ENCODE measurements around the gene EPN3. TPM values are rescaled to one million over a fixed set of nuclear protein-coding genes. Genes with fewer than 3 reads are reported as not detected.

EPN3 gene
- total and polyA plus RNA-seq, 2 donors (not counting 1 experiment from before 2014, with no cell fraction given) = not detected

GRCh38 chr17:50586421-50587247 lies 54.1 kb downstream of the EPN3 start:
- intact Hi-C loops (cut with micrococcal nuclease) = no loop called here
- H3K9ac ChIP-seq (ENCODE audit: low read length) = no peak overlapping the region
- no peak for ATAC-seq (ENCODE audit: low read depth)
- H3K79me2 ChIP-seq (ENCODE audit: control insufficient read depth, insufficient read depth, low read length) = no peaks in the 10 kb centered on the region
- no peak overlapping the region for H3K4me3 Mint-ChIP-seq
- no peaks in the 10 kb centered on the region for H4K20me1 ChIP-seq (ENCODE audit: control insufficient read depth, insufficient read depth, low read length, poor library complexity, severe bottlenecking)
- H3K36me3 ChIP-seq (replicated peaks in 1 of 2; ENCODE audit: control extremely low read depth in 1 of 2, control insufficient read depth in 1 of 2, extremely low read depth in 1 of 2, insufficient read depth in 2 of 2, low read length in 1 of 2) = no peaks in the 10 kb centered on the region
- ChIA-PET CTCF (no interaction called here), POLR2A (no interaction called here)
- H3K9me3 ChIP-seq (ENCODE audit: control extremely low read depth in 1 of 3, control insufficient read depth in 2 of 3, insufficient read depth in 1 of 3, low read length in 2 of 3) = peaks cover 0 to 3% (median 0%) of the 10 kb centered on the region in 3 donors
- no peak overlapping the region for H3K27ac Mint-ChIP-seq
- no peaks in the 10 kb centered on the region for H3K9me3 Mint-ChIP-seq (ENCODE audit: insufficient read depth)
- H3K27me3 Mint-ChIP-seq = peaks cover 24% of the 10 kb centered on the region
- no peak overlapping the region for H3K4me3 ChIP-seq (ENCODE audit: control extremely low read depth in 1 of 5, extremely low read depth in 1 of 5, insufficient read depth in 1 of 5, low read depth in 2 of 5, low read length in 4 of 5)
- H3K27ac ChIP-seq (ENCODE audit: low read length in 2 of 2) = no peak overlapping the region
- no peaks in the 10 kb centered on the region for H3K4me1 Mint-ChIP-seq
- TF ChIP-seq EZH2 (IDR thresholded peaks at IDR 0.05; ENCODE audit: borderline replicate concordance, insufficient read depth, low read depth, low read length, poor library complexity, severe bottlenecking) = no peak
- TF ChIP-seq CTCF (IDR thresholded peaks at IDR 0.05) = no peak
- no peak overlapping the region for H3K4me2 ChIP-seq (replicated peaks; ENCODE audit: low read depth, low read length, poor library complexity, severe bottlenecking)
- H2AFZ ChIP-seq (ENCODE audit: insufficient read depth, low read depth, low read length, poor library complexity, severe bottlenecking) = no peak overlapping the region
- H3K27me3 ChIP-seq (replicated peaks in 1 of 4; ENCODE audit: control extremely low read depth in 1 of 4, control insufficient read depth in 3 of 4, insufficient read depth in 4 of 4, low read length in 3 of 4) = peaks cover 0 to 3% (median 0%) of the 10 kb centered on the region in 4 experiments
- no peak for DNase-seq
- 92% methylated on average over 9 of the region's 9 CpGs for WGBS (ENCODE audit: insufficient coverage)
- no peaks in the 10 kb centered on the region for H3K4me1 ChIP-seq (ENCODE audit: control insufficient read depth in 2 of 2, insufficient read depth in 2 of 2, low read length in 2 of 2)

GRCh38 chr17:50587571-50587970 lies 55.0 kb downstream of the EPN3 start:
- no peak overlapping the region for H2AFZ ChIP-seq (ENCODE audit: insufficient read depth, low read depth, low read length, poor library complexity, severe bottlenecking)
- no peak overlapping the region for H3K27ac ChIP-seq (ENCODE audit: low read length in 2 of 2)
- H3K9me3 ChIP-seq (ENCODE audit: control extremely low read depth in 1 of 3, control insufficient read depth in 2 of 3, insufficient read depth in 1 of 3, low read length in 2 of 3) = peaks cover 0 to 3% (median 0%) of the 10 kb centered on the region in 3 donors
- intact Hi-C loops (cut with micrococcal nuclease) = no loop called here
- H3K27ac Mint-ChIP-seq = no peak overlapping the region
- no peak for TF ChIP-seq EZH2 (IDR thresholded peaks at IDR 0.05; ENCODE audit: borderline replicate concordance, insufficient read depth, low read depth, low read length, poor library complexity, severe bottlenecking)
- no peaks in the 10 kb centered on the region for H4K20me1 ChIP-seq (ENCODE audit: control insufficient read depth, insufficient read depth, low read length, poor library complexity, severe bottlenecking)
- H3K79me2 ChIP-seq (ENCODE audit: control insufficient read depth, insufficient read depth, low read length) = no peaks in the 10 kb centered on the region
- no peaks in the 10 kb centered on the region for H3K9me3 Mint-ChIP-seq (ENCODE audit: insufficient read depth)
- H3K4me3 Mint-ChIP-seq = no peak overlapping the region
- POLR2A ChIA-PET = no interaction called here
- 95% methylated on average over 5 of the region's 9 CpGs for WGBS (ENCODE audit: insufficient coverage)
- H3K36me3 ChIP-seq (replicated peaks in 1 of 2; ENCODE audit: control extremely low read depth in 1 of 2, control insufficient read depth in 1 of 2, extremely low read depth in 1 of 2, insufficient read depth in 2 of 2, low read length in 1 of 2) = no peaks in the 10 kb centered on the region
- no peak for ATAC-seq (ENCODE audit: low read depth)
- H3K27me3 ChIP-seq (replicated peaks in 1 of 4; ENCODE audit: control extremely low read depth in 1 of 4, control insufficient read depth in 3 of 4, insufficient read depth in 4 of 4, low read length in 3 of 4) = peaks cover 0 to 3% (median 0%) of the 10 kb centered on the region in 4 experiments
- no peak for DNase-seq
- CTCF ChIA-PET = interaction anchor here (0.7 kb wide), 1 partner anchor 1975 kb away, joined by 3 read pairs; no protein-coding TSS in a partner anchor
- no peaks in the 10 kb centered on the region for H3K4me1 Mint-ChIP-seq
- H3K4me2 ChIP-seq (replicated peaks; ENCODE audit: low read depth, low read length, poor library complexity, severe bottlenecking) = no peak overlapping the region
- no peak overlapping the region for H3K9ac ChIP-seq (ENCODE audit: low read length)
- no peaks in the 10 kb centered on the region for H3K4me1 ChIP-seq (ENCODE audit: control insufficient read depth in 2 of 2, insufficient read depth in 2 of 2, low read length in 2 of 2)
- H3K27me3 Mint-ChIP-seq = peaks cover 20% of the 10 kb centered on the region
- no peak overlapping the region for H3K4me3 ChIP-seq (ENCODE audit: control extremely low read depth in 1 of 5, extremely low read depth in 1 of 5, insufficient read depth in 1 of 5, low read depth in 2 of 5, low read length in 4 of 5)

Measured in B cell (primary cell).